ENCODE measurements around the gene BABAM2.
"Not testable (repeated sequence)": the region's sequence is repeated elsewhere in the genome, so short reads cannot be mapped to it uniquely, and the experiment has no call there.

Gene BABAM2

DNA sequence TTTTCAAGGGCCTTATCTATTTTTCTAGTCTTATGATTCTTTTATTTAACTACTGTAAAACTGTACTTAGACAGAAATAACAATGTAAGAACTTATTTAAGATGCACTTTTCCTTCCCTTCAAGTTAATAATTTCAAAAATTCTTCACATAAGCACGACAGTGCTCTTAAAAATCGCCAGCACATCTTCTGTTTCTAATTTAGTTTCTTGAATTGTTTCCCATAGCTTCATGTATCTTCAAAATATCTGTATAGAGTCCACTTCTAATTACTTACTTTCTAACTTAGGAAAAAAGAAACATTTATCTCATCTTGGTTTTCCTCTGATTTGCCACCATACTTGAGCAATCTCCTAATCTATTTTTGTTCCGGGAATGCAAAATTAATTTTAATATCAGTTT is 196.1 kb downstream of the BABAM2 start:
- no peak for DNase-seq

DNA sequence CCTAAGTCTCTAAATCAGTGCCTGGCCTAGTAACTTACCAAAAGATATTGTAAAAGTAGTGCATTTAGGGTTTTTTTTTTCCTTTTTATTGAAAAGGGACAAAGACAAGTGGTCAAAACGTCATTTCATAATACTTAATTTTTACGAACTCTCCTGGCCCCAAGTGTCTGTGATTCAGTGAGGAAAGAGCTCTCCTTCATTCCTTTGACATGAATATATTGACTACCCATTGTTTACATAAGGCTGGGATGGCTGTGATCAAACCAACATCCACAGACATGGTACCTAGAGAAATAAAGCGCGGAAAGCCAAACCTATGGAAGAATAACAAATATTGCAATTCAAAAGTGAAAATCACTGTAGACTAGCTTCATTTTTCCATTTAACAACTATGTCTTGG is 198.4 kb downstream of the BABAM2 start:
- no peak for DNase-seq

DNA sequence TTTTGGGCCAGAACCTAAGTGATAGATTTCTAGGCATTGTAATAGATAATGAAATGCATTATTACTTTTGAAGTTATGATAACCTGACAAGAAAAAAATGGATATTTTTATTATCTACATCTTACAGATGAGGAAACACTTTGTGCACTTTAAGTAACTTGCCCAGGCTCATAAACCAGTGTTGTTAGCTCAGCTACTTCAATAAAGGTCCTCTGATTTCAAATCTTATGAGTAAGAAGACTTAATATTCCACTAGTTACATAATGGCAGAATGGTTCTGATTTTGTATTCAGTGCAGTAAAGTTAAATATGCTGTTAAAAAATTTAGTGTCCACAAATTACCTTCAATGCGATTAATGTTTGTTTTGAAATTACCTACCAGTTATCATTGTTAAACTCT is 199.0 kb downstream of the BABAM2 start:
- DNase-seq, result no peak

DNA sequence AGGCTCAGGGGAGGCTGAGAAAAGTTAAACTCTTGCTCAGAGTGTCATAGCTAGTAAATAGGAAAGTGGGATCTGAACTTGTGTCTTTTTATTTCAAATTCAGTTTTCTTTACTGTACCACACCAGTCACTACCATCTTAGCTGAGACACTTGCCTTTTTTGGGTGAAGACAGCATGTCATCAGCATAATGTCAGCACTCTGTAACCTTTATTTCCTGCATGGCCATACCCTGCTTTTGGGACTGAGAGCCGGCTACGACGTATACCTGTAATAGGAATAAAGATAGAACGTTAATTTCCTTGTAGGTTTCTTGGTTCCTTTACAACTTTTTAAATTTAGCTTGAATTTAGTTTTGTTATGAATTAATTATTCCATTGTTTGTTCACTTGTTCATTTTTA is 202.8 kb downstream of the BABAM2 start:
- no peak for DNase-seq

DNA sequence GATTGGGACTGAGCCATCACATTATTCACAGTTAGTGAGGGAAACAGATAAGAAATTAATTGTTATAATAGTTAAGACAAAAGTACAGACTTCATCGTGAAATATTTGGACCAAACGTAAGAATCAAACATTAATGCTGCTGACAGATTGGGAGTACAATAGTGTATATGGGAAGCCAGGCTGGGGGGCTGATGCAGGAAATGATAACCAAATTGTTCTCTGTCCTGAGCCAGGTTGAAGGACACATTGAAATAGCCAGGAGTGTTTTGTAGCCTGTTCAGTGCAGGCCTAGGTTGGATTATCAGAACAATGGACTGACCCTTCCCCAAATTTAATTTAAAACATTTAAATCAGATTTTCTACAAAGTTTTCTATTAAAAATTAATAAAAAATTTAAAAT is 203.2 kb downstream of the BABAM2 start:
- DNase-seq, result no peak

DNA sequence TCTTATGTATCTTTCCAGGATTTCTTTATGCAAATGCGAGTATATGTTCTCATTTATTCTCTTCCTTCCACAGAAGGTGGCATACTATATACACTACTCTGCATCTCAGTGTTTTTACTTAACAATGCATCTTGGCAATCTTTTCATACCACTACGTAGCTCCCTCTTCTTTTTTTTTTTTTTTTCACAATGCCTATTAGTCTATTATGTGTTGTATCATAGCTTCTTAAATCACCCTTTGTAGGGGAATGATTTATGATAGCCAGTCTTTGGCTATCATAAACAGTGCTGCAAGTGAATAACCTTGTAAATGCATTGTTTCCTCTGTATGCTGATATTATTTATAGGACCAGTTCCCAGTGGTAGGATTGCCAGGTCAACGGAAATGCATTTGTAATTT is 204.2 kb downstream of the BABAM2 start:
- no peak for DNase-seq

DNA sequence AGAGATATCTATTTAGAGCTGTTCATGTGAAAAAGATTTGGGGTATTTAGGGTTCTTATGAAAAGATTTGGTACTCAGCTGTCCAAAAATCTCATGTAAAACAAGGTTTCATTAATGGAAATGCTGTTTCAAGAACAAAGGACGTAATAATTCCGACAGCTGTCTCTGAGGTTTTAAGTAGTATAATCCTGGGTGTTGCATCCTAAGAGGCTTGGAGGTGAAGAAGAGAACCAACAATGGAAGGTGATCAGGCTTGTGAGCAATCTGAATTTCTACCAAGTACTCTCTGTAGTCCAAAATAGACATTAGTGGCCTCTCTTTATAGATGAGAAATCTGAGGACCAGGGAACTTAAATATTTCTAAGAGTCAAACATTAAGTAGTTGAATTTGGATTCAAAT is 205.1 kb downstream of the BABAM2 start:
- DNase-seq, result no peak

DNA sequence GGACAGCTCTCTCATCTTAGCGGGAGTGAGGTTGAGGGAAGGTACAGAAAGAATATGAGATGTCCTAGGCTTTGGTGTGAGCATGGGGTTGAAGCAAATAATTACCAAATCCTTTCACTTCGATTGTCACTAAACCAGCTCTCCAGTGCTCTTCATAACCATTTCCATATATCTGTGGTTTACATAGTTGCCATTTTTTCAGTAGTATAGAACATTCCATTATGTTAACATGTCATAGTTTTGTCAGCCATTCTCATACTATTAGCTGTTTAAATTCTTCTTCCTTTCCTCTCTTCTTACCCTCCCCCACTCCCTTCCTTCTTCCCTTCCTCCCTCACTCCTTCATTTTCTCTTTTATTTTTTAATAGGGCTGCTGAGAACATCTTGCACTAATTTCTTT is 205.9 kb downstream of the BABAM2 start:
- no peak for DNase-seq

DNA sequence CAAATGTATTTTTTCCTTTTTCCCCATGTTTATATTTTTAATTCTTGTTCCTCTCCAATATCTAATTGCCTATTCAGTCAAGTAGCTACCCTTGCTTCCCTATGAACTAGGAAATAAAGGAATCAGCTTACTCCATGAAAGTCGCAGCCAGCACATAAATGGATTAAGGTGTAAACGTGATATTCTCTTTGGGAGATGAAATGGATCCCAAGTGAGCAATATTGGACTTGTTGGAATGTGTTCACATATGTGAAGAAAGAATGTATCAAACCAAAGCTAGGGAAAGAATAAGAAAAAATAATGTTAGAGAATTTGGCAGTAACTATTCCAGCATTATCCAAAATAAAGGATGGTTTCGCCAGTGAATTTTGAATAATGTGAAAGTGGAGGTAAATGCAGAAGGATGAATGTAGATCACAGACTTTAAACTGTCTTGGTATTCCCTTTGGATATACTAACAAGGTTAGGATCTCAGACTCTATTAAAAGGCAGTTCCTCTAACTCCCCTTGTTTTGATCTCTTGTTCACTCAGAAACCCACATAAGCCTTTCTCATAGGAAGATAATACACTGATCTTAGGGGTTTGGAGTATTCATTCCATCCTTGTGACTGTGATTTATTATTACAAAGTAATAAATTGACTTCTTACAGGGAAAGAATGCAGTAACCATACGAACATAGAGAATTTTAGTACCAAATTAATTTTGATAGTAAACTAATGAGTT is 208.1 kb downstream of the BABAM2 start:
- DNase-seq, result no peak

DNA sequence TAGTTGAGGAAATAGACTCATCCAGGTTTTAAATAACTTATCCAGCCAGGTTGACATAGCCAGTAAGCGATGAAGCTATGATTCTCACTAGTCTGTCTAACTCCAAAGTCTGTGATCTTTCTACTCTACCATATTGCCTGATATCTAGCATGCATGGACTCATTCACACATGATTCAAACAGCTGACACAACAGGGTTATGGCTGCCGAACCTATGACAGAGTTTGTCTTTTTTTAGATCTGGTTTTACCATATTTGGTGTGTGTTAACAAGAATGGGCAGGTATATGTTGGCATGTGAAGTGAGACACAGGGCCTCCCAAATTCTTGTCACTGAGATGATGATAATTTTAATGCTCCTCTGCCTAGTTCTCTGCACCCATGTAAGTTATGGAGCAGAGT is 210.6 kb downstream of the BABAM2 start:
- no peak for DNase-seq

DNA sequence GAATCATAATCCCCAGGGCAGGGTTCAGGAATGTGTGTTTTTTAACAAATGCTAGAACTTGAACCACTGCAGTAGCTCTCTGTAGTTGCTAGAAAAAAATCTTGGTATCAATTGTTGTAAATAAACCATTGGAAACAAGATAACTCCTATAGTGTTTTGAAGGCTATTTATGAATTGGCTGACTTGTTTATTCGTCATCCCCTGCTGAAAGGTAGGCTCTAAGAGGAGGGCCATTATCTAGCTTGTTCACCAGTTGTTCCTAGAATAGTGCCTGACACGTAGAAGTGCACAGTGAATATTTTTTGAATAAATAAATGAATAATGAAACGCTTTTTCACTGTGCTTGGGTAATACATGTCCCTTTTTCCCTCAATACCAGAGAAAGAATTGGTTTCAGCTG is 211.4 kb downstream of the BABAM2 start:
- no peak for DNase-seq

DNA sequence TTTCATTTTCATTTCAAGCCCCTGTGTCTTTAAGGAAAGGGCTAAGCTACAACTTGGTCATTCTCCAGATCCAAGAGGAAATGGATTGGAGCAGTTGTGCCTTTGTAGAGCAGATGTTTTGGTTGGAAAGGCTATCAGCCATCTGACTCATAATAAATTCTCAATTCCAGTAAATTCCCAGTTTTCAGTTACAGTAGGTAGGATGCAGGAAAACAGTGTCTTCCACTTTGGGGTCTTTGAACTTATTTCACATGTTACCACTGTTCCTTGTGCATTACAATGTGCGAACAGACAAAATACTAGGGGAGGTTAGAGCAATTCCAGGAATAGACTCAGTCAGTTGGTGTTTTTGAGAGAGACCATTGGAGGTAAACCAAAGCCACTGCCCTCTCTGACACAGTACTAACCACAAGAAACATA is 211.9 kb downstream of the BABAM2 start:
- no peak for DNase-seq

DNA sequence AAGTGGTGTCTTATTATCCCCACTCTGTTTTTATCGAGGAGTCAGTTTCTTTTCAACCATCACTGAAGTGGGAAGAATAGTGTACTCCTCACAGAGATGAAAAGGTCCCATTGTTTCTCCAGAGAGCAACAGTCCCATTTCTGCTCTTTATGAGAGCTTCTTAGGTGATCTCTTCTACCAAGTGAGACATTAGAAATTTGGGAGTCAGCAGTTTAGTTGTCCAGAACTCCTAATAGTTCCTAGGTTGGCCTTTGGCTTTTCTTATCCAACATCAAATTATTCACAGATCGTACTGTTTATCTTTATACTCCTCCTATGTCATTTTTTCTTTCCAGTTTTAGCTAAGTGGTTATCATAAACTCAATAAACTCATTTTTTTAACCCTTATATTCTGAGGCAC is 213.1 kb downstream of the BABAM2 start:
- DNase-seq, result no peak

DNA sequence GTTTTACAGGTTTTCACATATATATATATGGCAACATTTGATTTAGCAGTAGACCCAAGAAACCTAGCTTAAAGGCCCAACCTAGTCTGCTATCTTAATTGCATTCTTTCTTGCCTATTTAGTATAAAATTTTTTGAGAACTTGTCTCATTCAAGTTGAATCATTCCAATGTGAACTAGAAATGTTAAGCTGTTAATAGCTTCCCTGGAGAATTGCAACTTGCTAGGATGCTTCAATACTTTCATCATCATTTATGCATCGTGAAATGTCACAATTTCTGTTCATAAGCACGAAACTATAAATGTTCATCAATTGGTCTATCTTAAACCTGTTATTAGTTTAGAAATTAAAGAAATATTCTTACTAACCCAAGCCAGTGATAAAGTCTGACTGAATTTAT is 217.6 kb downstream of the BABAM2 start:
- no peak for DNase-seq

DNA sequence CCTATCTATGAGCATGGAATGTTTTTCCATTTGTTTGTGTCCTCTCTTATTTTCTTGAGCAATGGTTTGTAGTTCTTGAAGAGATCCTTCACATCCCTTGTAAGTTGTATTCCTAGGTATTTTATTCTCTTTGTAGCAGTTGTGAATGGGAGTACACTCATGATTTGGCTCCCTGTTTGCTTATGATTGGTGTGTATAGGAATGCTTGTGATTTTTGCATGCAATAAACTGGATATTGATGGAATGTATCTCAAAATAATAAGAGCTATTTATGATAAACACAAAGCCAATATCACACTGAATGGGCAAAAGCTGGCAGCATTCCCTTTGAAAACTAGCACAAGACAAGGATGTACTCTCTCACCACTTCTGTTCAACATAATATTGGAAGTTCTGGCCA is 223.2 kb downstream of the BABAM2 start:
- not testable (repeated sequence) for DNase-seq

DNA sequence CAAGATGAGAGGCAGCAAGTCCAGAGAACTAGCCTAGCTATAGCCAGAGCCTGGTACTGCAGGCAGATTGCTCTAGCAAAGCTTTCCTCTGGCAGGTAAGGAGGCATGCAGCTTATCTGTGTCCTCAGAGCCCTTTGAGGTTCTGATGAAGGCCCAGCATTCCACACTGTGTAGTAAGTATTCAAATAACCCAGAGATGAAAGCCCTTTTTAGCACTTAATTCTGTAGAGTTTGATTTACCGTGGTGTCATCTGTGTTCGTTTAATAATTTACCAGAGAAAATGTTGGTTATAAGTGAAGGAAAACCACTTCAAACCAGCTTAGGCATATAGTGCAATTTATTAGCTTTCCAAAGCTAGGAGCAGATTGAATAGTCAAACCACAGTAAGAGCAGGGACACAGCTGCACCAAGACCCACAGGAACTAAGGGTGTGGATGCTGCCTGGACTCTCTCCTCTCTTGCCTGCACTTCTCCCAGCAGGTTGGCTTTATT is 226.6 kb downstream of the BABAM2 start:
- no peak for DNase-seq

DNA sequence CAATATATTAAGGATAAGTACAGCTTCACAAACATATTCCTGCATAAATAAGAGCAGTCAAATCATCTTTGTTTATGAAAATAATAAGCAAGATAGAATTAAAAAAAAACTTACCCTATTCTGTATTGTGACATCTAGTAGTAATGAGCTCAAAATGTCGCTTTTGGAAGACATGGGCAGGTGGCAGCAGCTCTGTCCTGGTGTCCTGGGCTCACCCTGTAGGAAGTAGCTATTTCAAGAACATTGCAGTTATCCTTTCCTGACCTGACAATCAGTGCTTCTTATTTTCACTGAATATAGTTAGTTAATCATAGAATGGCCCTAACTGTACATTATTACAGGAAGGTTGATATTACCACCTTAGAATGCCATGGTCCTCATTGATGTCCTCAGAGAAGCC is 229.1 kb downstream of the BABAM2 start:
- no peak for DNase-seq

DNA sequence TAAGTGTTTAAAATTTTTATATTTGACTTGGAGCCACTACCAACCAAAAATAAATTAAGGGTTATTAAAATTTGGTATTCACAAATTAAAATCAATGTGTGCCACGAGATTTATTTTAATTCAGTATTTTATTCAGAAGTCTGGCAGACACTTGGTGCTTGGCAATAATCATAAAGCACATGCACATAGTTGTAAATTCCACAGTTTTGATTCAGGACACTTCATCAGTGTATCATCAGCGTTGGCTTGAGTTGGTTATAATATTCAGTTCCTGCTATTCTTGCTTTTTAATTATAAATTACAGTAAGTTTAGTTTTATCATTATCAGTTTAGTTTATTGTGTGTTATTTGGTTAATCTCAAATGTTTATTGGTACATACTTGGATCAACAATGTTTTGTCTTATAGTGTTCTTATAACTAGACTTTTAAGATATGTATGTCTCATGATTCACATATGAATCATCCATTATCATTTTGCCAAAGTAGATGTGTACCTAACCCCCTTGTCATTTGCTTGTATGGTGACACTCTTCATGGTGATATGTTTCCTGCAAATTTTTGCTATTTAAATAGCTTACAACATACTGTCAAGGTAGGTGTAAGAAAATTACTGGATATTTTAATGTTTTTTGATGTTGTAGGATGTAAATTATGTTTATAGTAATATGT is 237.9 kb downstream of the BABAM2 start:
- DNase-seq, result no peak

DNA sequence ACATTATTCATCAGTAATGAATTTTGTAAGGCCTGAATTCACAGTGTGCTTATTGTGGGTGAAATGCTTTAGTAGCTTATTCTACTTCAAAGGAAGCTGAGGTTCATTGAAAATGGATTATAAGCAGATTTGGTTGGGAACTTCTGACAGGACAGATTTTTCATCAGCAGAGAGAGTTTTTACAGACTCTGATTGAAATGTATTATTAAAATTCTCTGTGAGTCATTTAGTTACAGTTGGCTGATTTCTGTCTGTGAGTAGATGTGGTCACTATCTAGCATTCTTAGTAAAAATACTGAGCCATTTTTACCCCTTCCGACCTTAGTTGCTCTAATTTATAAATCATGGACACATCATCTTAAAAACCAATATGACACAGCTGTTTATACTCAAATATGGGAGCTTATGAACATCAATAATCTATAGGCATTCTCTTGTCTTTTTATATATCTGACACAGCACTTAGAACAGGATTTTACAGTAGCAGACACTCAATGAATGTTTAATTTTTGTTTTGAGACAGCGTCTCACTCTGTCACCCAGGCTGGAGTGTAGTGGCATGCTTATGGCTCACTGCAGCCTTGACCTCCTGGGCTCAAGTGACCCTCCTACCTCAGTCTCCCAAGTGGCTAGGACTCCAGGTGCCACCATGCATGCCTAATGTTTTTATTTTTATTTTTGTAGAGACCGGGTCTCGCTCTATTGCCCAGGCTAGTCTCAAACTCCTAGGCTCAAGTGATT is 239.6 kb downstream of the BABAM2 start:
- DNase-seq, result no peak

DNA sequence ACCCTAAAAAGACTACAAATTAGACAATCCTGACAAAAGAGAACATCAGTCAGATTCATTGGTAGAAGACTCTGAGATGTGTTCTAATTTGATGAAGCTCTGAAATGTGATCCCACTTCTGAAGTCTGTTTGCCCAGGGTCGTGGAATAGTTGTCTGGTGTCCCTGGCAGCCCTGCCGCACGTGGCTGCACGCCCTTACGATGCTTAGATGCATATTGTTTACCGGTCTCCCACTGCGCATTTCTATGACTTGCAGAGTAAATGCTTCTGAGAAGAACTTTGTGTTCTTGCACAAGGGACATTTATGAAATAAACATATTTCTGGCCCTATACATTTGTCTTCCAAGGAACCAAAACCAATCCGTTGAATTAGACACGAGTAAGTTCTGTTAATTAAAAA is 243.2 kb downstream of the BABAM2 start:
- no peak for DNase-seq

DNA sequence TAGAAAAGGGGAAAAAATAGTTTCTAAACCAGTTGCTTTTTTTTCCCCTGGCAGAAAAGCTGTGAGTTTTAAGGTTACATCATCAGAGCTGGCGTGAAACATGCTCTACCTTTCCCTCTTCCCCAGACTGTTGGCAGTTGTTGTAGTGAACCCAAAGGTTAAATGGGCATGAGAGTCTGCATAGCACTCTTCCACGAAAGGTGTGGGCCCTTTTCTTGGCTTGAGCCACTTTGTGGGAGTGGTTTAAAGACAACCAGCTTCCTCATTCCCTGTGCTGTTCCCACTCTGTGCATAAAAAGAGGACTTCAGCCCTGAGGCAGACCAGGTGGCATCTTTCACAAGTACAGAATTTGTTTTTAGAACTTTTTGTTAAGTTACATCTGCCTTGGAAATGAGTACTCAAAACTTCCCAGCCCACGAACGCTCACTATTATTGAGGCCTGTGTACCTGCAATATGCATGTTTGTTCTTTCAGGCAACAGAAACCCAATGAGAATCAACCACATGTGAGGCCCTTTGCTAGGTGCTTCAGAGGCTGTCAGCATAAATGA is 243.8 kb downstream of the BABAM2 start:
- no peak for DNase-seq

DNA sequence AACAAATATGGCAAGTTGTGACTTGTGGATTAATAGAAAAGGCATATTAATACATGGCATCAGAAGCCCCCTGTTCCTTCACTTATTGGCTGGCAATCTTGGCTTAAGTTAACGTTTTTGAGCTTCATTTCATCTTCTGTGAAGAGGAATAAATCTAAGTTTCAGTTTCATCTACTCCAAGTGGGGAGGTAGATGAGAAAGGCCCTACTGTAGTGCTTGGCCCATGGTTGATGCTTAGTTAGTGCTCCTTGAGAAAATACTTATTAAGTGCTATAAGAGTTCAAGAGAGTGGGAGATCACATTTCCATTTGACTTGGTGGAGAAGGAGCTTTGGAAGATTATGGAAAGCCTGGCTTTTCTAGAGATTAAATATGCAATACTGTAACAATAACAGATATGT is 244.3 kb downstream of the BABAM2 start:
- DNase-seq, result peak; percentile 6

DNA sequence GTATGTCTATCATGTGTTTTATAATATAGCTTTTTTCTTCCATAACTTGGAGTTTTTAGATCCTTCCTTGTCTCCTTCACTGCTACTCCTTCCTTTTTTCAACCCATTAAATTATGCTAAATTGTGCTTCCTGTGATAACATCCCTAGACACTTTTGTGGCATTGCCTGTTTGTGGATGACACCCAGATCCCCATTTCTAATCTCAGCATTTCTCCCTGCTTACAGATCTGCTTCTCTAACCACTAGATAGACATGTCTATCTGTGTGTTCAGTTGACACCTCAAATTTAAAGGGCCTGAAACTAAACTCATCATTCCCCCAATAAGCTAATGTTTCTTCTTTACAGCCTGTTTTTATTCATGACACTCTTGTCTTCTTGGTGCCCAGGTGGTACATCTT is 244.8 kb downstream of the BABAM2 start:
- peak; percentile 23 for DNase-seq

DNA sequence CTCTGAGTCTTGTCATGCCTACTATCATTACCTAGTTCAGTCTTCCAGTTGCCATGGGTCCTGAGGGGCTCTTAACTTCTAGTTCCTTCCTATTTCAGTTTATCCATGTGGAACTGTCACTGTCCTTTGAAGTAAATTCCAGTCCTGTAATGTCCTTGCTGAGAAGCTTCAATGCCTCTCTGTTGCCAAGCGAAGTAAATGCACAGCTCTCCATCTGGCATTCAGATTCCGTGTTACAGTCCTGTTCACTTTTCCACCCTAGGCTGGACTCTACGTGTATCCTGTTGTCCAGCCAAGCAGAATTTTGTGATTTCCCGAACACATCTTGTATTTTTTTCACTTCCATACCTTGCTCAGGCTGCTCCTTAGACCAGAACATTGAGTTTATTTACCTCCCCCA is 245.3 kb downstream of the BABAM2 start:
- no peak for DNase-seq
